B cell (primary cell): ENCODE data around the gene RAC3. TPM values are rescaled to one million over a fixed set of nuclear protein-coding genes. Genes with fewer than 3 reads are reported as not detected.
A peak's percentile ranks its signal among the peaks of the same experiment; 100 is the strongest.

ENCODE experiments used
- ATAC-seq: fragments of 200-7000 bp; cut with Tn5 transposase; one replicate; pipeline ENCODE4 v1.10.0; 2021; ENCODE audit warnings: low read depth, mild to moderate bottlenecking, moderate number of reproducible peaks, moderate library complexity
- CTCF ChIA-PET: fragments of 350-600 bp; sonication (Branson Sonifier 250); formaldehyde crosslinking; loops from one replicate; lab custom pipeline; 2021; ENCODE audit warnings: antibody characterized with exemption, inconsistent platforms; lab: Charles Lee
- POLR2A ChIA-PET: fragments of 350-600 bp; sonication (Branson Sonifier 250); formaldehyde crosslinking; loops from one replicate; lab custom pipeline; 2021; ENCODE audit warnings: antibody characterized with exemption; lab: Charles Lee
- DNase-seq: peaks from one replicate; pipeline ENCODE4 v3.0.0; 2013
- H2AFZ ChIP-seq: 2 replicates; pipeline ENCODE4 v1.6.1; 2012; ENCODE audit warnings: mild to moderate bottlenecking, low read depth, low read length; ENCODE audit not compliant: insufficient read depth, poor library complexity, severe bottlenecking
- H3K27ac ChIP-seq, 2 donors: 1 replicate in 1 of 2; 2 replicates in 1 of 2; pipeline ENCODE4 v1.5.1; 2012 to 2013; ENCODE audit warnings: low read length in 2 of 2, mild to moderate bottlenecking in 2 of 2, moderate library complexity in 1 of 2
- H3K27me3 ChIP-seq, 4 experiments: fragments of 200-600 bp in 1 of 4; sonication (generic) in 1 of 4; replicated peaks in 1 of 4; 1 replicate in 2 of 4; 2 replicates in 2 of 4; pipeline versions ENCODE4 v1.6.1 to v1.7.0; 2013 to 2016; ENCODE audit warnings: low read length in 3 of 4, mild to moderate bottlenecking in 2 of 4, mixed read lengths in 1 of 4, moderate library complexity in 1 of 4; ENCODE audit not compliant: insufficient read depth in 4 of 4, control insufficient read depth in 3 of 4; ENCODE audit errors: control extremely low read depth in 1 of 4
- H3K36me3 ChIP-seq, 2 experiments: replicated peaks in 1 of 2; 1 replicate in 1 of 2; 2 replicates in 1 of 2; pipeline versions ENCODE4 v1.6.1 to v1.7.1; 2013; ENCODE audit warnings: low read length in 1 of 2; ENCODE audit not compliant: insufficient read depth in 2 of 2, control insufficient read depth in 1 of 2; ENCODE audit errors: control extremely low read depth in 1 of 2, extremely low read depth in 1 of 2
- H3K4me1 ChIP-seq, 2 donors: fragments of 200-600 bp in 1 of 2; sonication (generic) in 1 of 2; 1 replicate in 1 of 2; 2 replicates in 1 of 2; pipeline versions ENCODE4 v1.5.1 to v1.6.1; 2013 to 2017; ENCODE audit warnings: low read length in 2 of 2; ENCODE audit not compliant: control insufficient read depth in 2 of 2, insufficient read depth in 2 of 2
- H3K4me2 ChIP-seq: replicated peaks from 2 replicates; pipeline ENCODE3; 2012; ENCODE audit warnings: mild to moderate bottlenecking, low read depth, low read length; ENCODE audit not compliant: poor library complexity, severe bottlenecking
- H3K4me3 ChIP-seq, 5 experiments: fragments of 200-600 bp in 1 of 5; sonication (generic) in 1 of 5; 1 replicate in 3 of 5; 2 replicates in 2 of 5; pipeline versions ENCODE4 v1.5.1 to v1.7.0; 2011 to 2016; ENCODE audit warnings: low read length in 4 of 5, mild to moderate bottlenecking in 4 of 5, low read depth in 2 of 5, control low read depth in 1 of 5, moderate library complexity in 1 of 5; ENCODE audit not compliant: insufficient read depth in 1 of 5; ENCODE audit errors: control extremely low read depth in 1 of 5, extremely low read depth in 1 of 5
- H3K79me2 ChIP-seq: fragments of 200-600 bp; sonication (generic); one replicate; pipeline ENCODE4 v1.6.0; 2016; ENCODE audit warnings: low read length; ENCODE audit not compliant: control insufficient read depth, insufficient read depth
- H3K9ac ChIP-seq: fragments of 200-600 bp; sonication (generic); 2 replicates; pipeline ENCODE4 v1.6.1; 2017; ENCODE audit warnings: mild to moderate bottlenecking, low read length, moderate library complexity
- H3K9me3 ChIP-seq, 3 donors: one replicate each; pipeline versions ENCODE4 v1.6.1 to v1.7.1; 2013; ENCODE audit warnings: low read length in 2 of 3; ENCODE audit not compliant: control insufficient read depth in 2 of 3, insufficient read depth in 1 of 3; ENCODE audit errors: control extremely low read depth in 1 of 3
- H4K20me1 ChIP-seq: 2 replicates; pipeline ENCODE4 v1.6.0; 2012; ENCODE audit warnings: mild to moderate bottlenecking, low read length; ENCODE audit not compliant: insufficient read depth, control insufficient read depth, poor library complexity, severe bottlenecking
- H3K27ac Mint-ChIP-seq: one replicate; pipeline ENCODE4 v1.8.0; 2021; ENCODE audit warnings: mixed read lengths
- H3K27me3 Mint-ChIP-seq: one replicate; pipeline ENCODE4 v1.8.0; 2021; ENCODE audit warnings: mixed read lengths
- H3K4me1 Mint-ChIP-seq: one replicate; pipeline ENCODE4 v1.8.0; 2021; ENCODE audit warnings: mixed read lengths
- H3K4me3 Mint-ChIP-seq: one replicate; pipeline ENCODE4 v1.8.0; 2021; ENCODE audit warnings: mixed read lengths
- H3K9me3 Mint-ChIP-seq: one replicate; pipeline ENCODE4 v1.8.0; 2022; ENCODE audit warnings: mixed read lengths; ENCODE audit not compliant: insufficient read depth
- CTCF ChIP-seq: fragments of 200-600 bp; IDR thresholded peaks from one replicate; pipeline ENCODE4 v1.8.0; 2022; ENCODE audit warnings: antibody characterized with exemption, mild to moderate bottlenecking
- EZH2 ChIP-seq: IDR thresholded peaks from 2 replicates; pipeline ENCODE4 v1.6.1; 2012; ENCODE audit warnings: borderline replicate concordance, low read depth, mild to moderate bottlenecking, moderate library complexity, low read length; ENCODE audit not compliant: insufficient read depth, poor library complexity, severe bottlenecking
- WGBS: methylation state at CpG from one replicate; pipeline ENCODE4 v1.1.5; 2013; ENCODE audit warnings: missing lambda C conversion rate; ENCODE audit not compliant: insufficient coverage; 5-methylcytosine and 5-hydroxymethylcytosine counted together
- intact Hi-C: fragments of 100-400 bp; cut with micrococcal nuclease; formaldehyde crosslinking; loops from one replicate; pipeline ENCODE4 v1.10.0; 2022
- polyA plus RNA-seq: library from polyadenylated mRNA; depleted of rRNA; stranded (reverse); fragments of >200 nt; gene quantifications from 2 replicates; pipeline ENCODE4 v1.2.3, GENCODE V29; 2012
- total RNA-seq, 2 donors: library from RNA; stranded (reverse); fragments of 120-200 nt in 1 of 2; gene quantifications; 1 replicate in 1 of 2; 2 replicates in 1 of 2; pipeline versions ENCODE4 v1.2.3 to v1.2.4, GENCODE V29; 2013 to 2022

The RAC3 gene
- total and polyA plus RNA-seq, 2 donors (not counting 1 experiment from before 2014, with no cell fraction given) = 0.62 to 2.0 TPM

GRCh38 chr17:82028966-82029365 lies 2.5 kb upstream of the RAC3 start:
- no peak overlapping the region for H2AFZ ChIP-seq

More at GRCh38 chr17:82028966-82029365, 2.5 kb upstream of the RAC3 start:
- Histone ChIP-seq H3K9ac (no peak overlapping the region), H3K4me3 (no peak overlapping the region), H3K27me3 (peaks cover 0 to 44% (median 3%) of the 10 kb centered on the region in 4 experiments), H3K4me1 (peaks cover 18 to 25% of the 10 kb centered on the region in 2 donors), H3K27ac (no peak overlapping the region), H3K36me3 (no peaks in the 10 kb centered on the region), H3K4me2 (peak overlapping the region; percentile 97), H3K79me2 (peaks cover 11% of the 10 kb centered on the region), H4K20me1 (peaks cover 31% of the 10 kb centered on the region), H3K9me3 (peaks cover 0 to 10% (median 0%) of the 10 kb centered on the region in 3 donors)
- ATAC-seq (no peak), DNase-seq (no peak)
- H3K27me3 Mint-ChIP-seq = no peaks in the 10 kb centered on the region
- intact Hi-C loops = no loop called here
- CTCF ChIA-PET = interaction anchor here (1.3 to 3.0 kb wide), 2 partner anchors 9 to 126 kb away, joined by 3 to 41 read pairs; partner anchors contain the start of gene DCXR
- POLR2A ChIA-PET = interaction anchor here (1.5 kb wide), 1 partner anchor 9 kb away, joined by 4 read pairs; the partner anchor contains the start of gene DCXR
- H3K4me1 Mint-ChIP-seq = peaks cover 12% of the 10 kb centered on the region
- 97% methylated on average over 7 of the region's 9 CpGs for WGBS
- peak overlapping the region; percentile 62 for H3K4me3 Mint-ChIP-seq
- no peaks in the 10 kb centered on the region for H3K9me3 Mint-ChIP-seq
- TF ChIP-seq CTCF = no peak
- no peak for TF ChIP-seq EZH2
- no peak overlapping the region for H3K27ac Mint-ChIP-seq
